NCI-H510A (cell line): ENCODE results near the gene C14orf119.
"Not testable (repeated sequence)": the region's sequence is repeated elsewhere in the genome, so short reads cannot be mapped to it uniquely, and the experiment has no call there.

Source experiments
- DNase-seq: peaks from one replicate; lab custom pipeline; 2025; lab: John Stamatoyannopoulos, UW

Gene C14orf119

GRCh38 chr14:23089498-23090253 lies 5.6 kb upstream of the C14orf119 start:
- DNase-seq, result no peak

GRCh38 chr14:23090254-23090636 lies 5.1 kb upstream of the C14orf119 start:
- DNase-seq, result no peak

- DNase-seq, result no peak
Measured at GRCh38 chr14:23091294-23092225, 3.7 kb upstream of the C14orf119 start.

DNA sequence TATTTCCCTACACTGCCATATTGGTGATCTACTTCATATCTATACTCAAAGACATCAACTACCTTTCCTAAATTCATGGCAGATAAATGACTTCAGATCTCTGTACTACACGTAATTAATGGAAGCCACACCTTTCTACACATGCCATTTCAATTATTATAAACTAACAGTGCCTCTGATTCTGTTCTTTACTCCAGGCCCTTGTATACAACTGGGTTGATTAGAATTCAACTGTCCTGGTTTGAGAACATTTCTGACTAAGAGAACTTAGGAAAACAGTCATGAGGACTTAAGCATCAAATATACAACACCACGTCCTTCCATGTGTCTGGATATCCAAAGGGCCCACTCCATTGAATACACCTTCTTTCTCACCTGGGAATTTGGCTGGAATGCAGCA lies 2.2 kb upstream of the C14orf119 start:
- no peak for DNase-seq

DNA sequence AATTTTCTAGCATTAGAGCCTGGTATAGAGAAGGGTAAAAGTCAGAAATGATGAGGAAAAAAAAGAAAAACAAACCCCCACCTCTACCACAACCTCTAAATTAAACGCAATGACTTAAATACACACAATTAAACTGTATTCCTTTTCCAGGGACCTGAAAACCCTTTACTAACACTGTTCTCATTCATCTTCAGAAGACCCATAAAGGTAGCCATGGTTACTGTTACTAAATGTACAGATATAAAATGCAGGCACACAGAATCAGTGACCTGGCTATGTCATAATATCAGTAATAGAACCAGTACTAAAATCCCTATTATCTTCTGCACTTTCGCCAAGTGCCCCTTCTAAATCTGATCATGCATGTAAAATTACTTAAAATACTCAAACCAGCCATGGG lies 1.8 kb upstream of the C14orf119 start:
- DNase-seq, result no peak

DNA sequence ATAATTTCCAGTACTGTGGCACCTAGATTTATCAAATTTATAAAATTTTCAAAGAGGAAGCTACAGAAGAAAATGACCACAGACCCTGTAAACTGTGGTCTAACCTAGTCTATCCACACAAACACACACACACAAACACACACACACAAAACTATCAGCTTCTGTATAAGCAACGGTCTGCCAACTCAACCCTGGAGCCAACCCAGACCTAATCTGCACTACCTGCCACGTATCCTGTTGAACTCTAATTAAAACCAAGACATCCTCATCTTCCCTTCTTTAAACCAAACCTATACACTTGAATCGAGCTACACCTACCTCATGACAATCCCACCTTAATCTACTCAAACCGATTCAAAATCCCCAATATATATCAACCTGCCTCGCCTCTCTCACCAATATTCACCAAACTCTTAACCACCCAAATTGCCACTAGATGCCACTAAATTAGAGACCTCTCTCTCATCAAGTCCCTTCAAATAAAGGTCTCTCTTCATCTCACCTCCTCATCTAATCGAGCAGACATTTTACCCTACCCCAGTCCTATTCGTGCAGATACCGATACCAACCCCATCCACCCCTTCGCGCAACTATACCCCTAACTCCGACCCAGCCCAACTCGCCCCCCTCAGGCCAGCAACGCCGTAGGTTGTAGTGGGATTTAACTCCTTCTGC lies 1.2 kb upstream of the C14orf119 start:
- DNase-seq, result no peak

DNA sequence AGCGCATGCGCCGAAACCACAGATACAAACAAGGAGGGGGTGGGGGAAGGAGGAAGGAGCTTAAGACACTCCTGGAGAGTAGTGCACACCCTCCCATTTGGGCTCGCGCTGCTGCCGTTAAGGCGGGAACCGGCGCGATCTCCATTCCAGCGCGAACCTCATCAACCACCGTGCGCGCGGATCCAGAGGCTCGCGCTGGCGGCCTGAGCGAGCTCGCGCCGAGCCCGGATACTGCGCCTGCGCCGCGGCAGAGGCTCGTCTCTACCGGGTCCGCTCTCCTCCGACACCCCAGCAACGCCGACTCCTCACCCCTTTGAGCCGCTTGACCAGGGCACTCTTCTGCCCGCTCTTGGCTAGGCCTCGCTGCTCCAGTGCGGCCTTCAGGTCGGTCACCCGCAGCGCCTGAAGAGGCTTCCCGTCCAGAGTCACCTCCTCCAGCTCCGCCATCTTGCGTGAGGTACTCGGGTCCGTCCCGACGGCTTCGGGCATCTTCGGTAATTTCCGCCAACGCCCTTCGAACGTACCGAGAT lies 574 bp upstream of the C14orf119 start, which contains the start of gene ACIN1:
TSS of gene ACIN1 (minus strand) at position 471 of the 530 bp plus-strand sequence. CDS start at position 447, 24 bp downstream.
- DNase-seq, result no peak

DNA sequence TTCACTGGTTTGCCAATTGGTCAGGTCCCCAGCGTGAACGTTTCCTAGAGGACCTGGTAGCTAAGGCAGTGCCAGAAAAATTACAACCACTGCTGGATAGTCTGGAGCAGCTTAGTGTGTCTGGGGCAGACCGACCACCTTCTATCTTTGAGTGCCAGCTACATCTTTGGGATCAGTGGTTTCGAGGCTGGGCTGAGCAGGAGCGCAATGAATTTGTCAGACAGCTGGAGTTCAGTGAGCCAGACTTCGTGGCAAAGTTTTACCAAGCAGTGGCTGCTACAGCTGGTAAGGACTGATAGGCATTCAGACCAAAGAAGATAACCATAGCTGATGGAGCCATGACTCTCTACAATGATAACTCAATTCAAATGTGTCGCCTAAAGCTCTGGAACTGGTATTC lies 2.5 kb downstream of the C14orf119 start:
- no peak for DNase-seq

DNA sequence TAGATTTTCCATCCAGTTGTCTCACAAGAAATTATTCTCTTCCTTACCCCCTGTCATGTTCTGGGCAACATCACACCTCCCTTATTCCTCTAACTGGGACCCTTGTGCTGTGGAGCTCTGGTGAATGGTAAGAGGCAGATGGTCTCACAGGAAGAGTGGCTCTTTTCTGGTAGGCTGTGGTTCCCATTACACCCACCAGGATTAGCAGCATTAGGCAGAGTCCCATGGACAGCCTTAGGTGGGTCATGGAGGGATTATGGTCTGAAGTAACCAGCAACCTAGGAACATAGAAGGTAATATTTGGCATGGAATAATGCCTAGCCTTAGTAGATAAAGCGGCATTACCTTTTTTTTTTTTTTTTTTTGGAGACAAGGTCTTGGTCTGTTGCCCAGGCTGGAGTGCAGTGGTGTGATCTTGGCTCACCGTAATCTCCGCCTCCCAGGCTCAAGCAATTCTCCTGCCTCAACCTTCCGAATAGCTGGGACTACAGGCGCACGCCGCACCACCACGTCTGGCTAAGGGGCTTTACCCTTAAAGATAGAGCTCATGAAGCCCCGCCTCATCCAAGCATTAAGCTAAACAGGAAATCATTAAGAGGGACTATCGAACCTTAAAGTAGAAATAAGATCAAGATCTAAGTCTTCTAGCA lies 4.0 kb downstream of the C14orf119 start:
- no peak for DNase-seq

DNA sequence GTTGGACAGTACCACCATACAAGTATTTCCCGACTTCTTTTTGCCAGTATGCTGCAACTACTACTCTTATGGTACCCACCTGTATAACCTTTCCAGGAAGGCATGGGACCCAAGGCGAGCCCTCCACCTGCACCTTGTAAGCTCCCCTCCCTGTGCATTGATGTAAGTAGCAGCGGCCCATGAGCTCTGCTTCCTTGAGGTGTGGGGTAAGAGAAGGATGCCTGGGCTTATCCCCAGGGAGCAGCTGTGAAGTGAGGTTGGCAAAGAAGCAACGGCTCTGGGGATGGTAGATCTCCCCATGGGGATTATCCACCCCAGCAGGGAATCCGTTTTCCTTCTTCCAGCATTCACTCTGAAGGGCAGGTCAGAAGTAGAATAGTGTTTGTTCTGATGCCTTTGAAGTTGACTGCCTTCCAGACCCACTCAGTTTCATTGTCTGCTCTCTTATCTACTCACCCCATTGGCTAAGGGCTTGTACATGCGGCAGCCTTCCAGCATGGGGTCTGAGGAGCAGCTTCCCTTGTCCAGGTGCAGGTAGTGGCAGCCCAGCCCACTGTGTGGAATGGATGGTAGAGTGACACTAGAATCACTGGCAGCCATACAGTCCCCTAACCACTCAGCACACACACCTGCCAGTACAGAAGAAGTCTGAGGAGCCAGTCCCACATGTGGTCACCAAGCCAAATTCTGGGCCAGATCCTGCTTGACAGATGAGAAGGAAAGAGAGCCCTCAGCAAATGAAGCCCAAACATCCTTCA lies 6.1 kb downstream of the C14orf119 start:
- no peak for DNase-seq

- no peak for DNase-seq
Measured at GRCh38 chr14:23101986-23102625, 6.8 kb downstream of the C14orf119 start.

- no peak for DNase-seq
Measured at GRCh38 chr14:23102801-23103200, 7.5 kb downstream of the C14orf119 start.

DNA sequence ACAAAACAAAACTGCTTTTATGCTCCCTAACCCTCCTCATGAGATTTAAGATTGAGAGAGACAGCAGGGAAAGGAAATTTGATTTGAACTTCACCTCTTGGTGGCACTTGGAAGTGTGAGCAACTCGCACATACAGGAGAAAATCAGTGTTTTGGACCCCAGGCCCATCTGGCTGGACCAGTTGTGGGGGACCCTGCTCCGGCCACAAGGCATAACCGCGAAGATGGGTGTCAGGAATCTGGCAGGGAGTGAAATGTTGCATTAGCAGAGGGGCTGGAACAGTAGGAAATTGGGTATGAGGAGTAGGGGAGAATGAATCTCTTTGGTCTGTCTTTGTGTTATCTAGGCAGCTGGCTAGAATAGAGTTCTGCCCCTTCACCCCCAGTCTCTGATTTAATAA lies 8.3 kb downstream of the C14orf119 start:
- no peak for DNase-seq

DNA sequence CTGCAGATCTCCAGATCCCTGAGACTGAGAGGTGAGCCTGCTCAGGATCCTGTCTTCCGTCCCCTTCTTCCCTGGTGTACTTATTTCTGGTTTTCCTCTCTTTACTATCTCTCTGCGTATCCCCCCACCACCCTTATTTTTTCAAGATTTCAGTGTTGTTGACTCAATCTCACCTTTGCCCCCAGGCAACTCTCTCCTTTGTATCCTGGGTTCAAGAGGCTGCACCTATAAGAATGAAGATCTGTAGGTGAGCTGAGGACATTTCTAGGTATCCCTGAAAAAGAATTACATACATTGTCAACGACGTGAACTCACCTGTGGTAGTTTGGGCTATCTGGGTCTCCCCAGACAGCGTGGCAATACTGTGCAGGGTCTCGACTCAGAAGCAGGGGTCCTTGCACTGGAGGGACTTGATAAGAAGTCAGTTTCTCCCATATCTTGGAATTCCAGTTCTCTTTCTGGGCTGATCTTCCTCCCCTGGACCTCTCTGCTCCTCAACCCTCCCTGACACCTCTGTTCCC lies 8.8 kb downstream of the C14orf119 start:
- DNase-seq, result no peak

- no peak for DNase-seq
Measured at GRCh38 chr14:23104591-23105347, 9.5 kb downstream of the C14orf119 start, which contains the start of gene CIROP. Gene CIROP, minus strand, starts transcription at chr14:23104989. Its CDS starts 69 bp downstream, at chr14:23104920.

DNA sequence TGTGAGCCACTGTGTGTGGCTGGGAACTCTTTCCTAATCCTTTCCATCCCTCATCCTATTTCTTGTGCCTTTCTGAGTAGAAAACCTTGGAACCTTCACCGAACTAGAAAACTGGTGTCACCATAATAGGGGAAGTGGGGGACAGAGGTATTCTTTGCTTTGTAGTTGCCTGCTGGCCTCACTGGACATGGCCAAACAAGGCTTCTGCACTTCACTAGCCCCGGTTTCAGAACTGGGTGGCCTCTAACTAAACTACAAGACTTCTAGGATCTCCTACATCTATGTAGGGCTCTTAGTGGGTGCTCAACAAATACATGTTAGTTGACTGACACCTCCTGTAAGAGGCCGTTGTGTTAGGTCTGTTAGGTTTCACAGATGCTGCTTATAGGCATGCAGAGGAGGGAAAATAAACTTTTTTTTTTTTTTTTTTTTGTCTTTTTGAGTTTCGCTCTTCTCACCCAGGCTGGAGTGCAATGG lies 10.1 kb downstream of the C14orf119 start:
- DNase-seq, result no peak

DNA sequence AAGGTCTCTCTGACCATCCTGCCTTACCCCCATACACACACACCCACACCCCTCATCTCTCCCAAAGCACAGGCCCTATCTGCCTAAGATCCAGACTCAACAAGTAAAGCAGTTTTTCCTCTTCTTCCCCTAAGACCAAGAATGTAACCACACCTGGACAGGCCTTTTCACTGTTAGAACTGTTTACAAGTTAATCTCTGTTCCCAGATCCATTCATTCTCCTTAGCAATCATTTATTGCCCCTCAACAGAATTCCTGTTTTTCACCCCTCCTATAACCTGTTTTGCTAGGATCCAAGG lies 11.4 kb downstream of the C14orf119 start:
- DNase-seq, result no peak

GRCh38 chr14:23107620-23108019 lies 12.3 kb downstream of the C14orf119 start:
- DNase-seq, result not testable (repeated sequence)

GRCh38 chr14:23108169-23108568 lies 12.9 kb downstream of the C14orf119 start:
- DNase-seq, result not testable (repeated sequence)
